Measurements from ENCODE around the gene LRRC38. TPM values are rescaled to one million over a fixed set of nuclear protein-coding genes. Genes with fewer than 3 reads are reported as not detected.

LRRC38 gene
- total RNA-seq, 4 donors from 2014 or later: 1.2 to 3.0 (median 2.3) TPM

GRCh38 chr1:13535227-13535626, 21.4 kb upstream of the LRRC38 start:
- TF ChIP-seq CTCF (IDR thresholded peaks at IDR 0.05) (no peak), POLR2A (IDR thresholded peaks at IDR 0.05) (no peak)
- 90 to 91% methylated on average over 6 of the region's 6 CpGs for WGBS, 2 donors
- H3K4me3 ChIP-seq (ENCODE audit: low read depth, poor library complexity, severe bottlenecking): no peak overlapping the region

GRCh38 chr1:13528320-13528719, 14.5 kb upstream of the LRRC38 start:
- intact Hi-C loops (cut with DNase I; ENCODE audit: low total_unique reads): no loop called here
- H3K4me3 ChIP-seq (ENCODE audit: low read depth, poor library complexity, severe bottlenecking): no peak overlapping the region
- WGBS, 2 donors: 87 to 88% methylated on average over 6 of the region's 6 CpGs
- DNase-seq (ENCODE audit: low spot score in 2 of 2): no peak
- TF ChIP-seq POLR2A (IDR thresholded peaks at IDR 0.05) (no peak), CTCF (IDR thresholded peaks at IDR 0.05) (no peak)

More at GRCh38 chr1:13535227-13535626, 21.4 kb upstream of the LRRC38 start:
- intact Hi-C loops (cut with DNase I; ENCODE audit: low total_unique reads): loop anchor here (5.0 kb wide), 1 partner anchor 178 kb away; no protein-coding TSS in a partner anchor
- DNase-seq (ENCODE audit: low spot score in 2 of 2): no peak

GRCh38 chr1:13523780-13524477, 10.1 kb upstream of the LRRC38 start:
- DNase-seq (ENCODE audit: low spot score in 2 of 2): no peak
- 51 to 54% methylated on average over 8 of the region's 8 CpGs for WGBS, 2 donors
- intact Hi-C loops (cut with DNase I; ENCODE audit: low total_unique reads): no loop called here
- no peak overlapping the region for H3K4me3 ChIP-seq (ENCODE audit: low read depth, poor library complexity, severe bottlenecking)
- TF ChIP-seq CTCF (IDR thresholded peaks at IDR 0.05): no peak
- TF ChIP-seq POLR2A (IDR thresholded peaks at IDR 0.05): no peak

- 74 to 86% methylated on average over 12 of the region's 12 CpGs for WGBS, 2 donors
- TF ChIP-seq POLR2A (IDR thresholded peaks at IDR 0.05) (no peak), CTCF (IDR thresholded peaks at IDR 0.05) (no peak)
- H3K4me3 ChIP-seq (ENCODE audit: low read depth, poor library complexity, severe bottlenecking): no peak overlapping the region
- intact Hi-C loops (cut with DNase I; ENCODE audit: low total_unique reads): no loop called here
- no peak for DNase-seq (ENCODE audit: low spot score in 2 of 2)
Observed at GRCh38 chr1:13520985-13521384, 7.2 kb upstream of the LRRC38 start.

- no peak overlapping the region for H3K4me3 ChIP-seq (ENCODE audit: low read depth, poor library complexity, severe bottlenecking)
- DNase-seq (ENCODE audit: low spot score in 2 of 2): no peak
- no peak for TF ChIP-seq POLR2A (IDR thresholded peaks at IDR 0.05)
- TF ChIP-seq CTCF (IDR thresholded peaks at IDR 0.05): no peak
- intact Hi-C loops (cut with DNase I; ENCODE audit: low total_unique reads): no loop called here
- 23 to 27% methylated on average over 18 of the region's 18 CpGs for WGBS, 2 donors
Observed at GRCh38 chr1:13517193-13517812, 3.5 kb upstream of the LRRC38 start.

Data from lower leg skin (tissue), 4 donors.